ENCODE results near the gene NCAN.

- TF ChIP-seq POLR2AphosphoS5 (IDR thresholded peaks at IDR 0.05; ENCODE audit: low read depth, low read length) = no peak
- TF ChIP-seq CTCF (IDR thresholded peaks at IDR 0.05) = no peak
- TF ChIP-seq REST (IDR thresholded peaks at IDR 0.05; ENCODE audit: insufficient read depth in 1 of 2, low read depth in 2 of 2, low read length in 1 of 2) = no peak
Observed at GRCh38 chr19:19250196-19250801, 38.5 kb downstream of the NCAN start.
